ENCODE results near the gene MTERF1.

Gene MTERF1

GRCh38 chr7:91827169-91827568 is 53.3 kb downstream of the MTERF1 start:
- DNase-seq, result no peak

DNA sequence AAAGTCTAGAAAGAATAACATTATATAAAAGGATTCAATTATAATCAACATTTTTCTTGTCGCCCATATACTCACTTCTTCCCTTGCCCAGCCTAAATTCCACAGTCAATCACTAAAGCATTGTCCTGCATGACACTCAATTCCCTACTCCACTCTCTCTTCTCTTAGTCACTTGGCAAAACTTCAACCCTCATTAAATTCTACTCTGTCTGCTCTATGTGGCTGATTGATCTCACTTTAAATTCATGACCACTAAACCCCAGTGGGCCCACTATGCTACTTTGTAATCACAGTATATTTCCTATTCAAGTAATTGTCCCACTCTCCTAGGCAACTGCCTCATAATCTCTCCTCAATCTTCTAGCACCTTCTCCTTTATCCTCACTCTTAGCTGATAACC is 54.1 kb downstream of the MTERF1 start:
- no peak for DNase-seq

DNA sequence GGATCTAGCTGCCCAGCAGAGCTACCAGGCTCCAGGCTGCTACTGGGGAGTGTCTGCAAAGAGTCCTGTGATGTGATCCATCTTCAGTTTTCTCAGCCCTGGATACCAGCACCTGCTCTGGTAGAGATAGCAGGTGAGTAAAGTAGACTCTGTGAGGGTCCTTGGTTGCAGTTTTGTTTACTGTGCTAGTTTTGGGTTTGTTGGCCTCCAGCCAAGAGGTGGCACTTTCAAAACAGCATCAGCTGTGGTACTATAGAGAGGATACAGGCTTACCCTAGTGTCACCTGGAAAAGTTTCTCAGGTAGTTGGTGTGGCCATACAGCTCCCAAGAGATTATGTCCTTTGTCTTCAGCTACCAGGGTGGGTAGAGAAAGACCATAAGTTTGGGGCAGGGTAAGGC is 56.3 kb downstream of the MTERF1 start:
- DNase-seq, result no peak
